Fibroblast of lung (primary cell): ENCODE results near the gene STARD9. TPM values are rescaled to one million over a fixed set of nuclear protein-coding genes. Genes with fewer than 3 reads are reported as not detected.

Experiments
- DNase-seq, 2 donors: peaks; one replicate each; pipeline versions ENCODE4 v3.0.0 to v3.0.0-alpha.2; 2010; ENCODE audit warnings: low read depth in 2 of 2
- H2AFZ ChIP-seq: 2 replicates; pipeline ENCODE4 v1.5.1; 2012; ENCODE audit warnings: low read length, control low read depth, inconsistent platforms
- H3K27ac ChIP-seq: 2 replicates; pipeline ENCODE4 v1.5.1; 2011; ENCODE audit warnings: low read length, control low read depth; ENCODE audit not compliant: insufficient read depth
- H3K27me3 ChIP-seq: 2 replicates; pipeline ENCODE4 v1.5.1; 2011; ENCODE audit warnings: mild to moderate bottlenecking, low read length; ENCODE audit not compliant: control insufficient read depth, insufficient read depth
- H3K36me3 ChIP-seq: 2 replicates; pipeline ENCODE4 v1.5.1; 2011; ENCODE audit warnings: low read length; ENCODE audit not compliant: control insufficient read depth, insufficient read depth
- H3K4me1 ChIP-seq: 2 replicates; pipeline ENCODE4 v1.5.1; 2011; ENCODE audit warnings: low read length; ENCODE audit not compliant: control insufficient read depth, insufficient read depth; ENCODE audit errors: extremely low read depth
- H3K4me2 ChIP-seq: 2 replicates; pipeline ENCODE4 v1.5.1; 2011; ENCODE audit warnings: low read length, control low read depth; ENCODE audit not compliant: insufficient read depth; ENCODE audit errors: extremely low read depth
- H3K4me3 ChIP-seq, 4 experiments: fragments of 200-600 bp in 1 of 4; sonication (generic) in 1 of 4; replicated peaks in 1 of 4; 2 replicates each; pipeline ENCODE4 v1.5.1; 2011 to 2016; ENCODE audit warnings: low read length in 4 of 4, low read depth in 3 of 4, mild to moderate bottlenecking in 3 of 4, control low read depth in 2 of 4, inconsistent platforms in 1 of 4, mixed read lengths in 1 of 4; ENCODE audit not compliant: insufficient read depth in 1 of 4; ENCODE audit errors: control extremely low read depth in 1 of 4
- H3K79me2 ChIP-seq: 2 replicates; pipeline ENCODE4 v1.5.1; 2012; ENCODE audit warnings: mild to moderate bottlenecking, low read length, inconsistent platforms; ENCODE audit not compliant: control insufficient read depth, insufficient read depth
- H3K9ac ChIP-seq: 2 replicates; pipeline ENCODE4 v1.5.1; 2011; ENCODE audit warnings: mild to moderate bottlenecking, low read length, control low read depth; ENCODE audit not compliant: insufficient read depth
- H3K9me3 ChIP-seq: 2 replicates; pipeline ENCODE4 v1.5.1; 2012; ENCODE audit warnings: low read depth, low read length; ENCODE audit not compliant: control insufficient read depth, insufficient read depth
- H4K20me1 ChIP-seq: 2 replicates; pipeline ENCODE4 v1.5.1; 2011; ENCODE audit warnings: low read length; ENCODE audit not compliant: control insufficient read depth, insufficient read depth; ENCODE audit errors: extremely low read depth
- EZH2 ChIP-seq: IDR thresholded peaks from 2 replicates; pipeline ENCODE4 v1.5.1; 2012; ENCODE audit warnings: low read length, control low read depth, mild to moderate bottlenecking; ENCODE audit errors: missing control alignments
- polyA plus RNA-seq, 2 donors: library from polyadenylated mRNA; depleted of rRNA in 1 of 2; stranded (reverse) in 1 of 2; unstranded in 1 of 2; fragments of >200 nt; gene quantifications; 2 replicates each; pipeline ENCODE4 v1.2.1, GENCODE V29; 2011 to 2012; ENCODE audit warnings: missing spikeins in 1 of 2
- total RNA-seq: library from RNA; depleted of rRNA; stranded (reverse); fragments of >200 nt; gene quantifications from 2 replicates; pipeline ENCODE4 v1.2.1, GENCODE V29; 2014
- TF ChIP-seq, protein P1 (sequence below), 2 donors: IDR thresholded peaks in 1 of 2; conservative IDR thresholded peaks in 1 of 2; 1 replicate in 1 of 2; 2 replicates in 1 of 2; pipeline ENCODE4 v1.5.1; 2011 to 2012; ENCODE audit warnings: low read length in 2 of 2, control low read depth in 1 of 2, inconsistent platforms in 1 of 2, low read depth in 1 of 2, mild to moderate bottlenecking in 1 of 2

The STARD9 gene
- total and polyA plus RNA-seq, 2 donors (not counting 1 experiment from before 2014, with no cell fraction given): 2.5 to 8.3 TPM

DNA sequence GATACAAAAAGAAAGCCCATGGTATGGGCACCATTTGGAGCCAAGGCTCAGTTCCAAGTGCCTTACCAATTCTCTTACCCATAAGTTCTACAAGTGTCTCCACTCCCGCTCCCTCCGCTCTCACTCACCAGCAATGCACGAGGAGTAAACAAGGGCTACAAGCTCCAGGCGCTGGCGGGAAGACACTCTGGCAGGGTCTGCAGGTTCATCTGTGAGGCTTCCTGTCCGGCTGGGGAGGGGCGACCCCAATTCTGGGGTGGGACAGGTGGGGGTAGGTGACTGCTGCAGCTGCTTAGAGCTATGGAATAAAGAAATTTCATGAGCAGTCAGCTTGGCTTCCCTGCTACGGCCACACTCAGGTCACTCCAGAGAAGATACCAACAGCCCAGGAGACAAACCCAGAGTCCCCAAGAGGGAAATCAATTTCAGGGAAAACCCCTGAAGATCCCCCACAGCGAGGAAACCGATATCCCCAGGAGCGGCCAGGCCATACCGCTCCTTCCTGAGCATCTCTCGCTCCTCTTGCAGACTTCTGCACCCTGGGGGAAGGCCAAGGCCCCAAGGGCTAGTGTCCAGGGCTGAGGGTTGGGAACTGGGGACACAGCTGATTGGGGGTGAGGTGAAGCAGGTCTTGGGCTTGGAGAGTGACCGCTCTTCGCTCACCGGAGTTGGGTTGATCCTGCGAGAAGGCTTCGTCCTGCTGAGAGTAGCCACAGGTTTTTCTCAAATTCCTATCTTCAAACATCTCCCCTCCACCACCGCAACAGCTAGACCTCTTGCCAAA, 160.2 kb downstream of the STARD9 start:
- Histone ChIP-seq H3K4me1 (peaks cover 3% of the 10 kb centered on the region), H2AFZ (no peak overlapping the region), H3K27ac (peak overlapping the region; percentile 56), H3K9me3 (no peaks in the 10 kb centered on the region), H3K27me3 (no peaks in the 10 kb centered on the region), H3K36me3 (peaks cover 22% of the 10 kb centered on the region), H3K9ac (peak overlapping the region; percentile 71), H3K4me3 (peak overlapping the region; percentile 69 to 82 (median 72)), H3K79me2 (peaks cover 6% of the 10 kb centered on the region), H3K4me2 (peak overlapping the region; percentile 94), H4K20me1 (no peaks in the 10 kb centered on the region)
- DNase-seq: no peak
- TF ChIP-seq EZH2: no peak
- TF ChIP-seq, protein P1, sequence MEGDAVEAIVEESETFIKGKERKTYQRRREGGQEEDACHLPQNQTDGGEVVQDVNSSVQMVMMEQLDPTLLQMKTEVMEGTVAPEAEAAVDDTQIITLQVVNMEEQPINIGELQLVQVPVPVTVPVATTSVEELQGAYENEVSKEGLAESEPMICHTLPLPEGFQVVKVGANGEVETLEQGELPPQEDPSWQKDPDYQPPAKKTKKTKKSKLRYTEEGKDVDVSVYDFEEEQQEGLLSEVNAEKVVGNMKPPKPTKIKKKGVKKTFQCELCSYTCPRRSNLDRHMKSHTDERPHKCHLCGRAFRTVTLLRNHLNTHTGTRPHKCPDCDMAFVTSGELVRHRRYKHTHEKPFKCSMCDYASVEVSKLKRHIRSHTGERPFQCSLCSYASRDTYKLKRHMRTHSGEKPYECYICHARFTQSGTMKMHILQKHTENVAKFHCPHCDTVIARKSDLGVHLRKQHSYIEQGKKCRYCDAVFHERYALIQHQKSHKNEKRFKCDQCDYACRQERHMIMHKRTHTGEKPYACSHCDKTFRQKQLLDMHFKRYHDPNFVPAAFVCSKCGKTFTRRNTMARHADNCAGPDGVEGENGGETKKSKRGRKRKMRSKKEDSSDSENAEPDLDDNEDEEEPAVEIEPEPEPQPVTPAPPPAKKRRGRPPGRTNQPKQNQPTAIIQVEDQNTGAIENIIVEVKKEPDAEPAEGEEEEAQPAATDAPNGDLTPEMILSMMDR (conservative IDR thresholded peaks at IDR 0.05 in 1 of 2, IDR thresholded peaks at IDR 0.05 in 1 of 2; ENCODE audit: low read depth in 1 of 2, low read length in 2 of 2): no peak

GRCh38 chr15:42736178-42736792, 160.9 kb downstream of the STARD9 start:
- Histone ChIP-seq H3K27ac (peak overlapping the region; percentile 56), H3K9ac (peak overlapping the region; percentile 71), H3K4me2 (peak overlapping the region; percentile 94), H3K27me3 (no peaks in the 10 kb centered on the region), H3K4me3 (peak overlapping the region; percentile 69 to 82 (median 72)), H2AFZ (peak overlapping the region; percentile 41), H3K79me2 (peaks cover 6% of the 10 kb centered on the region), H3K9me3 (no peaks in the 10 kb centered on the region), H3K36me3 (peaks cover 18% of the 10 kb centered on the region), H4K20me1 (no peaks in the 10 kb centered on the region), H3K4me1 (peaks cover 3% of the 10 kb centered on the region)
- TF ChIP-seq EZH2: no peak
- TF ChIP-seq, protein P1 (conservative IDR thresholded peaks at IDR 0.05 in 1 of 2, IDR thresholded peaks at IDR 0.05 in 1 of 2; ENCODE audit: low read depth in 1 of 2, low read length in 2 of 2): no peak
- DNase-seq: peak; percentile 7 to 12

DNA sequence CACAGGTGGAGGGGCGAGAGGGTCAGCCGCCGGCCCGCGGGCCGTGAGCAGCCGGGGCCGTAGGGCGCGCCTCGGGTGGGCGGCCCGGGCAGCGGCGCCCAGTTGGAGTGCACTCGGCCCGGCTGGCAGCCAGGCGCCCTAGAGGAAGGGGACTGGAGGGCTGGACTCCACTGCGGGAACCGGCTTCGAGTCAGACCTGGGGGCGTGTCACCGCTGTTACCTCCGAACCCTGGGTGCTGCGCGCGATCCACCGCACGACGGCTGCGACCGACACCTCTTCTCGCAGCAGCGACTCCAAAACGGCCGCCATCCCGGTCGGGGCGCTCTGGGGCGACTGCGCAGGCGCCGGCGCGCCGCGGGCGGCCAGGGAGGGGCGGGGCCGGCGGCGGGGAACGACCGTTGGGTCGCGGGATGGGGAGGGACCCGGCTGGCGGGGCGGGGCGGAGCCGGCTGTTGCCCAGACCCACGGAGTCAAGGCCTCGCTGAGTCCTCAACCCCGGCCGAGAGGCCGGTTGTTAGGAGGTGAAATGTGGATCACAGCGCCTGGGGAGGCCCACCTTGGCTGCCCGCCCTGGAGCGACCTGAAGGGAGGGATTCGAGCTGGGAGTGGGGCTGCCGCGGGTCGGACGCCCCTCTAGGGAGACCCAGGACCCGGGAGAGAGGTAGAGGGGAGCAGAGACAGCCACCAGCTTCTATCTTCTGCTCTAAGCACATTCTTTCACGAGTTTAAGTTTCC, 161.6 kb downstream of the STARD9 start, which contains the start of gene CDAN1:
TSS of gene CDAN1 (minus strand) at position 336 of the 736 bp plus-strand sequence. CDS start at position 310, 26 bp downstream.
- peak; percentile 75 to 77 for DNase-seq
- peaks cover 3% of the 10 kb centered on the region for H3K4me1 ChIP-seq
- peak within 1 kb of the TSS; percentile 71 for H3K9ac ChIP-seq
- H3K79me2 ChIP-seq: peaks cover 6% of the 10 kb centered on the region
- H4K20me1 ChIP-seq: no peaks in the 10 kb centered on the region
- H3K27me3 ChIP-seq: no peaks in the 10 kb centered on the region
- H3K4me3 ChIP-seq: peak within 1 kb of the TSS; percentile 69 to 82 (median 72)
- peak within 1 kb of the TSS; percentile 94 for H3K4me2 ChIP-seq
- TF ChIP-seq EZH2: no peak
- peak within 1 kb of the TSS; percentile 70 for H3K27ac ChIP-seq
- H3K9me3 ChIP-seq: no peaks in the 10 kb centered on the region
- peaks cover 15% of the 10 kb centered on the region for H3K36me3 ChIP-seq
- H2AFZ ChIP-seq: peak within 1 kb of the TSS; percentile 95
